Astrocyte (in vitro differentiated cells and primary cell): Measurements from ENCODE around the gene ATXN7L1. TPM values are rescaled to one million over a fixed set of nuclear protein-coding genes. Genes with fewer than 3 reads are reported as not detected.

Experiments used
- DNase-seq: peaks from one replicate; pipeline ENCODE4 v3.0.0-alpha.2; 2010; ENCODE audit warnings: low read depth
- FAIRE-seq: peaks from 2 replicates; lab custom pipeline; 2011; peaks lifted over from hg19 to GRCh38; lab: Jason Lieb, UNC
- H2AFZ ChIP-seq: 2 replicates; pipeline ENCODE4 v1.6.0; 2012; ENCODE audit warnings: low read depth, low read length, inconsistent platforms
- H3K27ac ChIP-seq: 2 replicates; pipeline ENCODE4 v1.5.1; 2011; ENCODE audit warnings: low read depth, low read length, inconsistent platforms
- H3K27me3 ChIP-seq: 2 replicates; pipeline ENCODE4 v1.6.0; 2011; ENCODE audit warnings: low read length, inconsistent platforms; ENCODE audit not compliant: insufficient read depth
- H3K36me3 ChIP-seq: 2 replicates; pipeline ENCODE4 v1.5.1; 2011; ENCODE audit warnings: low read length, inconsistent platforms; ENCODE audit not compliant: insufficient read depth
- H3K4me1 ChIP-seq: 2 replicates; pipeline ENCODE4 v1.5.1; 2011; ENCODE audit warnings: low read length, inconsistent platforms; ENCODE audit not compliant: insufficient read depth
- H3K4me2 ChIP-seq: 2 replicates; pipeline ENCODE4 v1.6.0; 2012; ENCODE audit warnings: low read length, inconsistent platforms
- H3K4me3 ChIP-seq: 2 replicates; pipeline ENCODE4 v1.5.1; 2011; ENCODE audit warnings: low read depth, mild to moderate bottlenecking, low read length, inconsistent platforms; ENCODE audit not compliant: insufficient read depth
- H3K79me2 ChIP-seq: 2 replicates; pipeline ENCODE4 v1.6.0; 2012; ENCODE audit warnings: mild to moderate bottlenecking, low read length, inconsistent platforms; ENCODE audit not compliant: insufficient read depth
- H3K9ac ChIP-seq: 2 replicates; pipeline ENCODE4 v1.6.0; 2012; ENCODE audit warnings: mild to moderate bottlenecking, low read length, inconsistent platforms
- H3K9me3 ChIP-seq: 2 replicates; pipeline ENCODE4 v1.5.1; 2012; ENCODE audit warnings: low read depth, mild to moderate bottlenecking, low read length, inconsistent platforms; ENCODE audit not compliant: insufficient read depth
- H4K20me1 ChIP-seq: 2 replicates; pipeline ENCODE4 v1.6.0; 2012; ENCODE audit warnings: low read length, inconsistent platforms; ENCODE audit not compliant: insufficient read depth
- H3K27ac Mint-ChIP-seq: one replicate; pipeline ENCODE4 v1.8.0; 2021; ENCODE audit warnings: mild to moderate bottlenecking, mixed read lengths; ENCODE audit not compliant: unreplicated experiment
- H3K27me3 Mint-ChIP-seq: one replicate; pipeline ENCODE4 v1.8.0; 2021; ENCODE audit warnings: low read depth, mixed read lengths; ENCODE audit not compliant: unreplicated experiment
- H3K36me3 Mint-ChIP-seq: one replicate; pipeline ENCODE4 v1.8.0; 2021; ENCODE audit warnings: low read depth, mixed read lengths; ENCODE audit not compliant: unreplicated experiment
- H3K4me1 Mint-ChIP-seq: one replicate; pipeline ENCODE4 v1.8.0; 2021; ENCODE audit warnings: low read depth, mixed read lengths; ENCODE audit not compliant: unreplicated experiment
- H3K4me3 Mint-ChIP-seq: one replicate; pipeline ENCODE4 v1.8.0; 2021; ENCODE audit warnings: mild to moderate bottlenecking, moderate library complexity, mixed read lengths; ENCODE audit not compliant: unreplicated experiment
- H3K9me3 Mint-ChIP-seq: one replicate; pipeline ENCODE4 v1.8.0; 2021; ENCODE audit warnings: mild to moderate bottlenecking, mixed read lengths; ENCODE audit not compliant: unreplicated experiment
- EZH2 ChIP-seq: IDR thresholded peaks from 2 replicates; pipeline ENCODE4 v1.6.1; 2012; ENCODE audit warnings: mild to moderate bottlenecking, low read length, inconsistent platforms; ENCODE audit not compliant: insufficient read depth
- total RNA-seq: library from RNA; stranded (reverse); gene quantifications from 2 replicates; pipeline ENCODE4 v1.2.1, GENCODE V29; 2021
- TF ChIP-seq, protein P1 (sequence below): IDR thresholded peaks from 2 replicates; pipeline ENCODE4 v1.5.1; 2011; ENCODE audit warnings: low read depth, mild to moderate bottlenecking, inconsistent platforms, low read length, moderate library complexity; ENCODE audit not compliant: insufficient read depth

The ATXN7L1 gene
- total RNA-seq, 1 donor from 2014 or later: 7.6 TPM

DNA sequence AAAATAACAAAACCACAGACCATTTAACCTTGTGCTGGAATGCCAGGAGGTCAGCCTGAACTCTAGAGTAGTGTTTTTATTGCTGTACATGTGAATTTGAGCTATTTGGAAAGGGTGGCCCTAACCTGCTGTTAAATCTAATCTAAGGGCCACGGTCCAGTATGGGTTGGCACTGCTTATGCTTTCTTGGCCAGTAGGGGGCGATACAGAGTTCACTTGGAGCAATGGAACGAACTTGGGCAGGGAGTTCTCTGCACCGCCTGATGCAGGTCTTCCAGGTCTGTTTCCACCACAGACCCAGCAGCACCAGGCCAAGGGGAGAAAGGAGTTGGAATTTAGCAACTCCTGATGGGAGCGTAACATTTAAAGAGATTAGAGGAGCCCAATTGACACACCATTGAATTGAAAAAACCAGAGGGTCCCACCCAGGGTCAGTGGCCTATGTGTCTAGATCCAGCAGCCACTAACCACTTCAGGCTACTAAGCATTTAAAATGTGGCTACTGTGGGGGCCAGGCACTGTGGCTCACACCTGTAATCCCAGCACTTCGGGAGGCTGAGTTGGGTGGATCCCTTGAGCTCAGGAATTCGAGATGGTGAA lies 219.4 kb downstream of the ATXN7L1 start:
- Histone ChIP-seq H3K36me3 (no peaks in the 10 kb centered on the region), H3K4me3 (no peak overlapping the region), H4K20me1 (peaks cover 53% of the 10 kb centered on the region), H3K9me3 (no peaks in the 10 kb centered on the region), H2AFZ (no peak overlapping the region), H3K79me2 (no peaks in the 10 kb centered on the region), H3K4me1 (no peaks in the 10 kb centered on the region), H3K27ac (no peak overlapping the region), H3K9ac (no peak overlapping the region), H3K27me3 (no peaks in the 10 kb centered on the region), H3K4me2 (no peak overlapping the region)
- FAIRE-seq (no peak), DNase-seq (no peak)
- no peak for TF ChIP-seq EZH2
- TF ChIP-seq, protein P1, sequence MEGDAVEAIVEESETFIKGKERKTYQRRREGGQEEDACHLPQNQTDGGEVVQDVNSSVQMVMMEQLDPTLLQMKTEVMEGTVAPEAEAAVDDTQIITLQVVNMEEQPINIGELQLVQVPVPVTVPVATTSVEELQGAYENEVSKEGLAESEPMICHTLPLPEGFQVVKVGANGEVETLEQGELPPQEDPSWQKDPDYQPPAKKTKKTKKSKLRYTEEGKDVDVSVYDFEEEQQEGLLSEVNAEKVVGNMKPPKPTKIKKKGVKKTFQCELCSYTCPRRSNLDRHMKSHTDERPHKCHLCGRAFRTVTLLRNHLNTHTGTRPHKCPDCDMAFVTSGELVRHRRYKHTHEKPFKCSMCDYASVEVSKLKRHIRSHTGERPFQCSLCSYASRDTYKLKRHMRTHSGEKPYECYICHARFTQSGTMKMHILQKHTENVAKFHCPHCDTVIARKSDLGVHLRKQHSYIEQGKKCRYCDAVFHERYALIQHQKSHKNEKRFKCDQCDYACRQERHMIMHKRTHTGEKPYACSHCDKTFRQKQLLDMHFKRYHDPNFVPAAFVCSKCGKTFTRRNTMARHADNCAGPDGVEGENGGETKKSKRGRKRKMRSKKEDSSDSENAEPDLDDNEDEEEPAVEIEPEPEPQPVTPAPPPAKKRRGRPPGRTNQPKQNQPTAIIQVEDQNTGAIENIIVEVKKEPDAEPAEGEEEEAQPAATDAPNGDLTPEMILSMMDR: peak; percentile 59
- Mint-ChIP-seq H3K36me3 (peaks cover 8% of the 10 kb centered on the region), H3K27me3 (peaks cover 3% of the 10 kb centered on the region), H3K9me3 (peaks cover 3% of the 10 kb centered on the region), H3K4me3 (no peak overlapping the region), H3K4me1 (peaks cover 11% of the 10 kb centered on the region), H3K27ac (no peak overlapping the region)

DNA sequence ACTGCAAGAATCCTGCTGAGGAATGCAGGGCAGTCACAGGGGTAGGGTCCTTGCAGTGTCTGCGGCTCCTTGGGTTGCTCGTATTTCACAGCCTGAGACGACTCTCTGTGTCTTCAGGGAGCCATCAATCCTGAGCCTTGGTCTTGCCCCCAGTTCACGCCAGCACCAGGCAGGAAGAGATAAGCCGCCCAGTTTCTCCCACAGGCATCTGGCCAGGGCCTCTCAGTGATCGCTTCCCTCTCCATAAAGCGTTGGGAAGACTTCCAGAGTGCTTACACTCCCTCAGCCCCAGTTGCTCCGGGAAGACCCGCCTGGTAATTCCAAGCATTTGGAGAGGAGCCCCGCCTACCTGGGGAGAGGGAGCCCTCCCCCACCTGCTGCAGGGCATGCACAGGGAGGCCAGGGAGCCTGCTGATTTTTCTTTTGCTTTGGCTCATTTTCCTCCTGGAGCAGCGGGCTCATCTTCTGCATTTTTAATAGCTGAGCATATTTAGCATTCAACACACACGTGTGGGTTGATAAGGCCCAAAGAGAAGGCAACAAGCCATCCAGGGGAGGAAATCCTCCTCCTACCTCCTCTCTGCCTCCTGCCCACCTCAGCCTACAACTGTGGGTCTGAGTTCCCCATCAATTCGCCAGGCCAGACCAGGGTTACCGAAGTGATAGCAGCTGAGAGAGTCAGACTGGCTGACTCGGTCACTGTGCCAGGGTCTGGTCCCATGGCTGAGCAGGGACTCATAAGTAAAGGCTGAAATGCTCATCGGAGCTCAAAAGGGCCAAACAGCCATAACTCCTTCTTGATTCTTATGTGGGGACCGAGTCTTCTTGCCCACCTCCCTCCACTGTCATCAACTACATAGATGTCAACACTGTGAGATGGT lies 220.7 kb downstream of the ATXN7L1 start:
- Histone ChIP-seq H3K79me2 (no peaks in the 10 kb centered on the region), H3K27me3 (no peaks in the 10 kb centered on the region), H3K27ac (no peak overlapping the region), H3K4me1 (no peaks in the 10 kb centered on the region), H3K9ac (no peak overlapping the region), H3K4me3 (no peak overlapping the region), H3K4me2 (no peak overlapping the region), H3K36me3 (no peaks in the 10 kb centered on the region), H4K20me1 (peaks cover 66% of the 10 kb centered on the region), H2AFZ (no peak overlapping the region), H3K9me3 (no peaks in the 10 kb centered on the region)
- no peak for TF ChIP-seq EZH2
- TF ChIP-seq, protein P1: no peak
- Mint-ChIP-seq H3K36me3 (peaks cover 5% of the 10 kb centered on the region), H3K4me3 (no peak overlapping the region), H3K9me3 (peaks cover 3% of the 10 kb centered on the region), H3K27me3 (peaks cover 10% of the 10 kb centered on the region), H3K4me1 (peaks cover 11% of the 10 kb centered on the region), H3K27ac (no peak overlapping the region)
- FAIRE-seq (no peak), DNase-seq (peak; percentile 51)
